Activated CD4-positive, alpha-beta T cell treated with anti-CD3 and anti-CD28 coated beads for 36 hours (primary cell): ENCODE data around the gene ADH7. TPM values are rescaled to one million over a fixed set of nuclear protein-coding genes. Genes with fewer than 3 reads are reported as not detected.
"Not testable (repeated sequence)": the region's sequence is repeated elsewhere in the genome, so short reads cannot be mapped to it uniquely, and the experiment has no call there.

Experiments
- ATAC-seq: fragments of 200-7000 bp; cut with Tn5 transposase; one replicate; pipeline ENCODE4 v1.10.0; 2021; ENCODE audit warnings: mild to moderate bottlenecking, moderate library complexity
- CTCF ChIA-PET: fragments of 350-600 bp; sonication (Branson Sonifier 250); formaldehyde crosslinking; loops from one replicate; lab custom pipeline; 2021; ENCODE audit warnings: antibody characterized with exemption; lab: Charles Lee
- POLR2A ChIA-PET: fragments of 350-600 bp; sonication (Branson Sonifier 250); formaldehyde crosslinking; loops from one replicate; lab custom pipeline; 2021; ENCODE audit warnings: antibody characterized with exemption, inconsistent platforms; lab: Charles Lee
- DNase-seq: peaks from one replicate; pipeline ENCODE4 v3.0.0-alpha.2; 2020
- H3K27ac Mint-ChIP-seq: one replicate; pipeline ENCODE4 v1.8.0; 2021; ENCODE audit warnings: mixed read lengths
- H3K27me3 Mint-ChIP-seq: one replicate; pipeline ENCODE4 v1.8.0; 2021; ENCODE audit warnings: mixed read lengths
- H3K36me3 Mint-ChIP-seq: one replicate; pipeline ENCODE4 v1.8.0; 2021; ENCODE audit warnings: low read depth, mixed read lengths
- H3K4me1 Mint-ChIP-seq: one replicate; pipeline ENCODE4 v1.8.0; 2021; ENCODE audit warnings: mixed read lengths
- H3K4me3 Mint-ChIP-seq: one replicate; pipeline ENCODE4 v1.8.0; 2021; ENCODE audit warnings: mild to moderate bottlenecking, moderate library complexity, mixed read lengths
- H3K9me3 Mint-ChIP-seq: one replicate; pipeline ENCODE4 v1.8.0; 2021; ENCODE audit warnings: low read depth, mixed read lengths
- intact Hi-C, 2 experiments: fragments of 100-400 bp; cut with DNase I in 1 of 2; cut with micrococcal nuclease in 1 of 2; formaldehyde crosslinking; loops; one replicate each; pipeline versions ENCODE4 v1.14.2 to v1.15.1; 2022 to 2024; cut with DNase I, micrococcal nuclease
- total RNA-seq, 2 experiments: library from RNA; stranded (reverse); gene quantifications; one replicate each; pipeline ENCODE4 v1.2.3, GENCODE V29; 2021

ADH7 gene
- total RNA-seq, 2 experiments from 2014 or later: not detected

DNA sequence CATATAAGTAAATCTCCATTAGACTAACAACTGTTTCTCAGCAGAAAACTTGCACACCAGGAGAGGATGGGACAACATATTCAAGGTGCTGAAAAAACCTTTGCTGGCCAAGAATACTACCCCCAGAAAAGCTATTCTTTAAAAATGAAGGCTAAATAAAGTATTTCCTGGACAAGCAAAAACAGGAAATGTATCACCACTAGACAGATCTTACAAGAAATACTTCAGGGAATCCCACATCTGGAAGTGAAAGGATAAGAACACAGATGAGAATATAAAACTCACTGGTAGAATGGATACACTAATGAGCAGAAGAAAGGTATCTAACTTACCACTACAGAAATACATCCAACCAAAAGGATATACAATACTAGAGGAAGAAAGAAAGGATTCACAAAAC is 55.6 kb downstream of the ADH7 start:
- POLR2A ChIA-PET: no interaction called here
- H3K4me3 Mint-ChIP-seq: no peak overlapping the region
- peaks cover 2% of the 10 kb centered on the region for H3K27me3 Mint-ChIP-seq
- intact Hi-C loops: no loop called here
- H3K36me3 Mint-ChIP-seq: no peaks in the 10 kb centered on the region
- H3K9me3 Mint-ChIP-seq: peaks cover 2% of the 10 kb centered on the region
- ATAC-seq (no peak), DNase-seq (no peak)
- H3K27ac Mint-ChIP-seq: no peak overlapping the region
- CTCF ChIA-PET: interaction anchor here (0.7 kb wide), 1 partner anchor 222 kb away, joined by 3 read pairs; no protein-coding TSS in a partner anchor
- no peaks in the 10 kb centered on the region for H3K4me1 Mint-ChIP-seq

DNA sequence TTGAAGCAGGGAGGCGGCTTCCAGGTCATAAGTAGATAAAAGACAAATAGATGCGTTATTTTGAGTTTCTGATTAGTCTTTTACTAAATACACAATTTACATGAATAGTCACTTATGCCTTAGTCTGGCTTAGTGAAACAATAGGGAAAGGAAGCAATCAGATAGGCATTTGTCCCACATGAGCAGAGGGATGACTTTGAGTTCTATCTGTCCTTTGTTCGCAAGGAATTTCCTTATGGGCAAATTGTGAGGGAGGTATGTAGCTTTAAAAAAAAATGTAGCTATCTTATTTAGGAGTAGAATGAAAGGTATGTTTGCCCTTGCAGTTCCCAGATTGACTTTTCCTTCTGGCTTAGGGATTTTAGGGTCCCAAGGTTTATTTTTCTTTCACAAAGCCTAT is 56.3 kb downstream of the ADH7 start:
- intact Hi-C loops: no loop called here
- H3K27me3 Mint-ChIP-seq: peaks cover 3% of the 10 kb centered on the region
- no peak for ATAC-seq
- peaks cover 2% of the 10 kb centered on the region for H3K9me3 Mint-ChIP-seq
- no peak overlapping the region for H3K4me3 Mint-ChIP-seq
- CTCF ChIA-PET: no interaction called here
- no peaks in the 10 kb centered on the region for H3K4me1 Mint-ChIP-seq
- no peaks in the 10 kb centered on the region for H3K36me3 Mint-ChIP-seq
- H3K27ac Mint-ChIP-seq: no peak overlapping the region
- POLR2A ChIA-PET: no interaction called here
- DNase-seq: no peak

DNA sequence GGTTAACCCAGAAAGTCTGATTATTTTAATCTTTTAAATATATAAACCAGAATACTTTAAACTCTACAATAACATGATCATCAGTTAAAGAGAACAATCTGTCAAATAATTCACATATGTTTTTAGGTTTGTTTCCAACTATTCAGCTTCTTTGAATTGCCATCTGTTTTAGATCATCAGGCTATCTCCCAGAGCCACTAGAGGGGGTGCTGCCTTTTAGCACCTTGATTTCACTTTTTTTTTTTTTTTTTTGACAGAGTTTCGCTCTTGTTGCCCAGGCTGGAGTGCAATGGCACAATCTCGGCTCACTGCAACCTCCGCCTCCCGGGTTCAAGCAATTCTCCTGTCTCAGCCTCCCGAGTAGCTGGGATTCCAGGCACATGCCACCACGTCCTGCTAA is 57.8 kb downstream of the ADH7 start:
- H3K27ac Mint-ChIP-seq, POLR2A ChIA-PET, ATAC-seq, DNase-seq, H3K36me3 Mint-ChIP-seq, H3K9me3 Mint-ChIP-seq, H3K27me3 Mint-ChIP-seq, H3K4me3 Mint-ChIP-seq, H3K4me1 Mint-ChIP-seq, intact Hi-C loops: not testable (repeated sequence)
- CTCF ChIA-PET: interaction anchor here (0.6 to 1.2 kb wide), 3 partner anchors 10 to 79 kb away, joined by 3 read pairs; no protein-coding TSS in a partner anchor

DNA sequence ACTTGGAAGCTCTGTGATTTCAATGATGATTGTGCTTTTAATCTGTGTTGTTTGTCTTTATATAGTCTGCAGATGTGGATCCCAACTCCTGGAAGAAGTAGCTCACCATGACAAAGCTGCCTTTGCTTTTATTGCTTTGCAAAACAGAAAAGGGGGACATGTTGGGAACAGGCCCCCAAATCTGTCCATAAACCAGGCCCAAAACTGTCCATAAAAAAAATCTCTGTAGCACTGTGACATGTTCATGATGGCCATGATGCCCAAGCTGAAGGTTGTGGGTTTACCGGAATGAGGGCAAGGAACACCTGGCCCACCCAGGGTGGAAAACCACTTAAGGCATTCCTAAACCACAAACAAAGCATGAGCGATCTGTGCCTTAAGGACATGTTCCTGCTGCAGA is 62.7 kb downstream of the ADH7 start:
- CTCF ChIA-PET, DNase-seq, H3K9me3 Mint-ChIP-seq, POLR2A ChIA-PET, H3K4me3 Mint-ChIP-seq, H3K27ac Mint-ChIP-seq, intact Hi-C loops, H3K36me3 Mint-ChIP-seq, ATAC-seq, H3K4me1 Mint-ChIP-seq: not testable (repeated sequence)
- peaks cover 11% of the 10 kb centered on the region for H3K27me3 Mint-ChIP-seq

DNA sequence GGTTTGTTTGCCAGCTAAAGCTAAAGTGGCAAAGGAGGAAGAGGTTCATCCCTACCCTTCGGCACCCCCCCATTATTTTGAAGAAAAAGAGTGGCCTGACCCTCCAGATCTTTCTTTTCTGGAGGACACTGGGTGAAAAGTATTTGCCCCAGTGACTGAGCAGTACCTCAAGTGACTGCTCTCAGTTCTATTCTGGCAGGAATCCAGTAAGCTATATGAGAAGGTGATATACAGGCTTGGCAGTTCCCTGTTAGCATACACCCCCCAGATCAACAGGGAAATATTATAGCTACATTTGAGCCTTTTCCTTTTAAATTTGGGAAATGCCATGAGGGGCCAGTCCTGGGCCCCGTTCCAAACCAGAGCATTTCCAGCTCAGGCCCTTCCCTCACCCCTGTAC is 67.3 kb downstream of the ADH7 start:
- POLR2A ChIA-PET, H3K4me3 Mint-ChIP-seq, CTCF ChIA-PET, H3K36me3 Mint-ChIP-seq, intact Hi-C loops, DNase-seq, H3K9me3 Mint-ChIP-seq, H3K27ac Mint-ChIP-seq, ATAC-seq, H3K4me1 Mint-ChIP-seq: not testable (repeated sequence)
- peaks cover 15% of the 10 kb centered on the region for H3K27me3 Mint-ChIP-seq

DNA sequence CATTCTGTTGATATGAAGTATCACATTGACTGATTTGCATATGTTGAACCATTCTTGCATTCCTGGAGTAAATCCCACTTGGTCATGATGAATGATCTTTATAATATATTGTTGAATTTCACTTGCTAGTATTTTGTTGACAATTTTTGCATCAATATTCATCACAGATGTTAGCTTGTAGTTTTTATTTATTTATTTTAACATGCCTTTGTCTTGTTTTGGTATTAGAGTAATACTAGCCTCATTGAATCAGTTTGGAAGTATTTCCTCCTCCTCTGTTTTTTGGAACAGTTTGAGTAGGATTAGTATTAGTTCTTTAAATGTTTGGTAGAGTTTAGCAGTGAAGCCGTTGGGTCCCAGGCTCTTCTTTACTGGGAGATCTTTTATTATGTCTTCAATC is 68.7 kb downstream of the ADH7 start:
- CTCF ChIA-PET: no interaction called here
- ATAC-seq: no peak
- no peak overlapping the region for H3K27ac Mint-ChIP-seq
- intact Hi-C loops: no loop called here
- no peaks in the 10 kb centered on the region for H3K36me3 Mint-ChIP-seq
- no peaks in the 10 kb centered on the region for H3K4me1 Mint-ChIP-seq
- H3K4me3 Mint-ChIP-seq: no peak overlapping the region
- no peak for DNase-seq
- H3K27me3 Mint-ChIP-seq: peaks cover 15% of the 10 kb centered on the region
- H3K9me3 Mint-ChIP-seq: no peaks in the 10 kb centered on the region
- POLR2A ChIA-PET: no interaction called here

DNA sequence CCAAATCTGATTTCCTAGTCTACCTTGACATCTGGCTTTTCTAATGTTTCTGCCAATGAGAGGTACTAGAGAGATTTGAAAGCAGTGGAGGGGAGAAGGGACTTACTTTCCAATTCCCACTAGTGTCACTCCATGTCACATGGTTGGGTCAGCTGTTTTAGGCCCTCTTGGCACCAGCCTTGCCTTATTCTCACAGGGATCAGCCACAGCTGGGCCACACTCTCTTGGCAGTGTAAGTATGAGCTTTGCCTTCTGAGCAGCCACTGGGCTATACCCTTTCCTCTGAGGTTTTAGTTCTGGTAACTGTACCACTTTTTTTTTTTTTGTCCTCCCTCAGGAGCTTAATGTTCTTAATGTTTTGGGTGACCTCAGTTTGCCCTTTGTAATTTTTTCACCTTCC is 72.4 kb downstream of the ADH7 start:
- H3K9me3 Mint-ChIP-seq: no peaks in the 10 kb centered on the region
- CTCF ChIA-PET: interaction anchor here (0.6 to 0.8 kb wide), 2 partner anchors 36 to 604 kb away, joined by 3 to 4 read pairs; no protein-coding TSS in a partner anchor
- POLR2A ChIA-PET: no interaction called here
- no peak overlapping the region for H3K27ac Mint-ChIP-seq
- no peak for DNase-seq
- H3K36me3 Mint-ChIP-seq: no peaks in the 10 kb centered on the region
- no peak for ATAC-seq
- H3K4me1 Mint-ChIP-seq: no peaks in the 10 kb centered on the region
- no peak overlapping the region for H3K4me3 Mint-ChIP-seq
- H3K27me3 Mint-ChIP-seq: peaks cover 9% of the 10 kb centered on the region
- intact Hi-C loops: no loop called here

Other genes starting within 250 kb of the ADH7 start
- not detected for gene ADH6, start 216.1 kb downstream of the ADH7 start, total RNA-seq
- gene ADH1A, start 144.4 kb downstream of the ADH7 start, total RNA-seq: not detected
- not detected for gene ADH1B, start 113.9 kb downstream of the ADH7 start, total RNA-seq
- not detected for gene ADH1C, start 82.6 kb downstream of the ADH7 start, total RNA-seq
- gene C4orf17, start 75.7 kb upstream of the ADH7 start, total RNA-seq: not detected
- gene TRMT10A, start 128.7 kb upstream of the ADH7 start, total RNA-seq: 1 to 10 TPM; 7.8 to 9.8 TPM
- gene MTTP, start 139.5 kb upstream of the ADH7 start, total RNA-seq: under 1 TPM; 0.16 to 0.25 TPM
- gene C4orf54, start 222.5 kb upstream of the ADH7 start, total RNA-seq: not detected